Activated naive CD4-positive, alpha-beta T cell treated with Interleukin-2 at 50 U/mL for 16 hours (primary cell): Measurements from ENCODE around the gene UCP1.

ENCODE experiments used
- DNase-seq: peaks from one replicate; pipeline ENCODE4 v3.0.0-alpha.2; 2020

UCP1 gene, protein sequence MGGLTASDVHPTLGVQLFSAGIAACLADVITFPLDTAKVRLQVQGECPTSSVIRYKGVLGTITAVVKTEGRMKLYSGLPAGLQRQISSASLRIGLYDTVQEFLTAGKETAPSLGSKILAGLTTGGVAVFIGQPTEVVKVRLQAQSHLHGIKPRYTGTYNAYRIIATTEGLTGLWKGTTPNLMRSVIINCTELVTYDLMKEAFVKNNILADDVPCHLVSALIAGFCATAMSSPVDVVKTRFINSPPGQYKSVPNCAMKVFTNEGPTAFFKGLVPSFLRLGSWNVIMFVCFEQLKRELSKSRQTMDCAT

DNA sequence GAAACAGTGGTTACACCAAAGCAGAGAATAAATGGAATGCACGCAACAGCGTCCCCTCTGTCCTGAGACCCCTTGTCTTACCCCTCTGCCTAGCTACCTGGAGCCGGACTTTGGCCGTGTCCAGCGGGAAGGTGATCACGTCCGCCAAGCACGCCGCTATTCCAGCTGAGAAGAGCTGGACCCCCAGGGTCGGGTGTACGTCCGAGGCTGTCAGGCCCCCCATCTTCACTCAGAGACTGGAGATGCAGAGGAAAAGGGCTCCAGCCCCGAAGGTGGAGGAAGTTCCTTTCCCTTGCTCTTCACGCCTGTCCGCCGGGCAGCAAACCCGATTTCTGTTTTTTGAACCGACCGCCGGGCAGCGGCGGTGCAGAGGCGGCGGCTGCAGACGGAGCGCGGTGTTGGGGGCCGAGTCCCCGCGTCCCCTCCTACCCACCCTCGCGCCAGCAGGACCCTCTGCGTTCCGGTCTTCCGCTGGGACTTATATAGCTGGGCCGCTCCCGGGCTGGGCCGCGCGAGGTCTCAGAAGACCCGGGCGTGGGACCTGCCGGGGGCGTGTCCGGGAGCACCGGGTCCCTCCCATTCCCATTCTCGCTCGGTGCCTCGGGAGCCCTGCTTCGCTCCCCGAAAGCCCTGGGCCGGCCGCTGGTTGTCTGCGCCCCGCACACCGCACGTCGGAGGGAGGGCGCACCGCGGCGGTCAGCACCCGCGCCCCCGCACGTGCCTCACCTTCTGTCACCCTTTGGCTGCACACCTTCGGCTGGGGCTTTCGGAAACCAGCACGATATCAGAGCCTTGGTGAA lies at the start of gene UCP1:
Gene UCP1 (minus strand): TSS at position 455 of the 800 bp plus-strand sequence. CDS start 232 bp downstream, at position 223.
- DNase-seq: no peak

DNA sequence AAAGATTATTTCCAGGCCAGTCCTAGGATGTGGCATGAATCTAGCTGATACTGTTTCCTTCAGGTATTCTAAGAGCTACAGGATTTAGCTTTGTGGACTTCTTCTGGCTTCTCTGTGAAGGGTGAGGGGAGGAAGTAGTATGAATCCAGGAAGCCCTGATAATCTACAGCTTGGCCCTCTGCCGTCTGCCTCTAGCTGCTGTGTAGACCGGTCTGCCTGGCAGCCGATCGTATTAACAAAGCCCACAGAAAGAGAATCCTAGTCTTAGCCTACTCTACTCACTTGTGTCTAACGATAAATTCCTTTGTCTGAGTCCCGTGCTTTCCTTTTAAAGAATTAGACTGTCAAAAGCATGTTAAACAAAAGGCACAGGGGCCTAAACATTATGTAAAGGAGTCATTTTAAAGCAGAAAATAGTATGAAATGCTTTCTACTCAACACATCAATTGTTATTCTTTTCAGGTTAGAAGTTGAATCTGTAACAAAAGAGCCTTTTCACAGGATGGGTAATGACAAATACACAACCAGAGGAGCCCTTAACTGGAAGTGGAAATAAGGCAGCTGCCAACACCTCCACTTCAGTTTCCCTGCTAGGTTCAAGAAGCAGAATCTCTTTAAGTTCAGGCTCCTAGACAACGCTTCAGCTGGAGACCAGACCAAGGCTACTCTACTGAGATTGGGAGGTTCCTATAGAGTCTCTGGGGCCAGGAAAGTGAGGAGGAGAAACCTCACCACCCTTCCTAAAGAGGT lies 48.9 kb upstream of the UCP1 start:
- DNase-seq: no peak

DNA sequence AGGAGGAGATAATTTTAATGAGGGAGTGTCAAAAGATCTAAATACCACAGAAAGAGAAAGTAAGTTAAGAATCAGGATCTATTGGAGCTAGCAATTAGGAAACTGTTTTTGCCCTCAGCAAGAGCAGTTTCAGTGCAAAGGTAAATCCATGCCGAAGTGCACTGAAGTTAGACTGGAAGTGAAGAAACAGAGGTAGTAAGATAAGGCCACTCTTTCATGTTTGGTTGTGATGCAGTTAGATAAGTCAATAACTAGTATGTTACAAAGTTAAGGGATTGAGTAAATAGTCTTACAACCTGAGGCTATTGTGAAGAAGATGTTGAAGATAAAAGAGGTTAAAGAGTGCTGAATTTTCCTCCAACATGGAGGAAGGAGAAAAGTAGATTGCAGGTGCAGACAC lies 46.7 kb upstream of the UCP1 start:
- DNase-seq: no peak

DNA sequence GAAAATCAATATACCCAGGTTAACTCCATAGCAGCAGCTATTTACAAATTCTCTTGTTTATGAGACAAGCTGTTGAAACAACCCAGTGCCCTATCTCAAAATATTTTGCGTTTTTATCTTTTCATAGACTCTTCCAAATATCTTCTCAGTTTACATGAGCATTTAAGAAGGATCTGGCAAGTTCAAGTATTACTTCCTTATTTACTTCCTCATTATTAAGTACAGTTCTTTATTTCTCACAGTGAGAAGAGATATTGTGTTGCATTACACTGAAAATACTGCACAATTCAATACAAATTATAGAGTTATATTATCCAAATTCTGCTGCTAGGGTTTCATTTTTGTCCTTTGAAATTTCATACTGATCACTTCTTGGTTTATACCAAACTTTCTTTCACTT lies 43.6 kb upstream of the UCP1 start:
- DNase-seq: no peak

DNA sequence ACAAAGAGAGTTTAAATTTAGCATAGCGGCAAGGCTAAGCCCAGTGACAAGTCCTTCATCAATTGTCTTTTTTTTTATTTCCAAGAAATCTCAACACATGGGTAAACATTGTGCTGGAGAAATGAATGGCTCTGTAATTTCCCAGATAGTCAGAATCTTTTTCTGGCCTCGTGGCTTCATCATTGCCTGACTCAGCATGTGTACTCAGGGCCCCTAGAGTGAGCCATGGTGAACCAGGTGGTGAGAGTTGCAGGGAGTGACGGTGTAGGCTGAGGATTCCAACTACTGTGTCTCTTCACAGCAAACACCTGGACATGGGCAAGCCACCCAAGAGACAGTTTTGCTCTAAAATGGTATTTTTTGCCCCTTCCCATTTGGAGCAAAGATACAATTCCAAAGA lies 43.1 kb upstream of the UCP1 start:
- no peak for DNase-seq

DNA sequence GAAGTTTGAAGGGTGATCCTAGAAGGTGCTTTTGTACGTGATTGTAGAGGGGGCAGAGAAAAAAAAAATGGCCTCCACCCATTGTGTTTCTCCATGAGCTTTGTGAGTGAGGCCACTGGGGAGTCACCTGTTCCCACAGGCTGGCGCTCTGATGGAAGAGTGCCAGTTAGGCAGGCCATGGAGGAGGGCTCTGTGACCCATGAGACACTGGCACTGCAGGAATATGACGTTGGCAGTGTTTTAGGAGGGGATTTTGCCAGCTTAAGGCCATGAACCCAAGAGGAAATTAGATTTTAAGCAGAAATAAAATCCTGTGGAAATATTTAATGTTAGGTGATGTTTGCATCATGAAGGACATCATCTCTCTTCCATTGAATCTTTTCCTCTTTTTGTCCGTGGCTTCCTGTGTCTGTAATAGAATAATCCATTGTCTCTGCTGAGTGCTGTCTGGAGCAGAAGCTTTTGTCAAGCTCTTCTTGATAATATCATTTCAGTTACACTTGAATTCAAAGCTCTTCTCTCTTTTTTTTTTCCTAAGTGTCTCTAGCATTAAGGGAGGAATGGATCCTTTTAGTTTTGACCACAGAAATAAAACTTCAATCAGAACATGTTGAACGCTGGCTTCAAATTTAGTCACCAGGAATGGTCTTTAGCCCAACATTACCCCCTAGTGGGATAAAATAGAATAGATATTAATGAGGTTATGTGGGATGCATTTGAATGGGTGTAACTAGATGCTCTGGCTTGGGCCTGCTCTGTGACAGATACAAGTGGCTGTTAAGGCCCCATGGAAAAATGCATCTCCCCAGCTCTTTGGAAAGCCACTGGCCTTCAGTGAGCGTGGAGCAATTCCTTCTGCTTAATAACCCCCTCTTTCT lies 41.0 kb upstream of the UCP1 start:
- no peak for DNase-seq

DNA sequence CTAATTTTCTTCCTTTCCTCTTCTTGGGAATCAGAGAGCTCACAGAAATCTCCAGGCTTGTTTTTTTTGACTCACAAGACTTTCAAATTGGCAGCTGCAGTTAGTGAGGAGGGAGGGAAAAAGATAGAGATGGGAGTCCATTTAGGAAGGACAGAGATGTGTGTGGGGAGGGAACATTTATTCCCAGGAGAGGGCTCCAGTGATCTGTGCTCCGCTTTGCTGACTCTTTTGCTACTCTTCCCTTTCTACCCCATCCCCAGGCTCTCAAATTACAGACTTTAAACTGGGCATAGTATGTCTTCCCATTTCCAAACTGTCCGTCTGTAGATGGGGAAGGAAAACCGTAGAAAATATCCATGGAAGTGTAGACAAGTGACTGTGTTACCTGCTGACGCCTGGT lies 39.1 kb upstream of the UCP1 start:
- no peak for DNase-seq

DNA sequence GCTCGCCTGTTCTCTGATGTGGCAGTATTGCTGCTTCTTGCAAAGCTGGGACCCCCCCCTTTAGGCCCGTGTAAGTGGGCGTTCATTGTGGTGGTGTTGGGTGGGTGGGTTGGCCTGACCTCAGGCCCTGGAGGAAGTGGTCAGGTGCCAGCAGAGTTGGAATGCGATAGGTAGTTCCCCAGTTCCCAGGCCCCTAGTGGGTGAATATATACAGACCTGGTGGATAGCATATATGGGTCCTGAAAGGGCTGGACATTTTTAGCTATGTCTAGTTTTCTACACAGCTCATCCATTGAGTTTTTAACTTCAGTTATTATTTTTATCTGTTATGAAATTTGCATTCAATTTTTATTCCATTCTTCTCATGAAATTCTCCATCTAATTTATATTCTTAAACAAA lies 35.8 kb upstream of the UCP1 start:
- no peak for DNase-seq

DNA sequence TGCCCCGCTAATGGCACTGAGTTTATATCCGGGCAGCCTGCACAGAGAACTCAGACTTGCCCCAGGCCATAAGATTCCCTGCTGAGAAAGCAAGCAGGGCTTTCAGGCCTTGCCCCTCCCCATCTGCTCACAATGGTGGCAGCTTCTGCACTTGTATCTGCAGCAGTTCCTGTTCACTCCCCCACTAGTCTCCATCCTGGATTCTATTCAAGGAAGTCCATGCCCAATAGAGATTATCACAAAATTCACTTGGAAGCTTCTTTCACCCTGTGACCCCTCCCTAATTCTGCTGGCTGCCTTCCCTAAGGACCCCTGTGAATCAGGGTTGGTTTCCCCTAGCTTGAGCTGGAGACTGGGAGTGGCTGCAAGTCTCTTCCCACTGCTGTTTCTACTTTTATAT lies 34.5 kb upstream of the UCP1 start:
- DNase-seq: no peak

DNA sequence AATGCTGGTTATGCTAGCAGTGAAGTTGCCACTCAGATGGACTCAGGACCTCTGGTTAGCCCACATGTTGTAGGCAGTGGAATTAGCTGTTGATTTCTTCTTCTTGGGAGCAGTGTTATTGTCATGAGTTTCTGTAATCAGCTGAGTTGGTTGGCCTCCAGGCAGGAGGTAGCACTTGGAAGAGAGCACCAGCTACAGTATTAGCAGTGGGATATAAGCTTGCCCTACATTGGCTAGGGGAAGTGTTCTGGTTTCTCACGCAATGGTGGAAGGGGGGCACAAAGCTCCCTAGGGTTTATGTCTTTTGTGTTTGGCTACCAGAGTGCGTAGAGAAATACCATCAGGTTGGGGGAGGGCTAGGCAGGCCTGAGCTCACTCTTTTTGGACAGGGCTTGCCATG lies 34.0 kb upstream of the UCP1 start:
- no peak for DNase-seq

DNA sequence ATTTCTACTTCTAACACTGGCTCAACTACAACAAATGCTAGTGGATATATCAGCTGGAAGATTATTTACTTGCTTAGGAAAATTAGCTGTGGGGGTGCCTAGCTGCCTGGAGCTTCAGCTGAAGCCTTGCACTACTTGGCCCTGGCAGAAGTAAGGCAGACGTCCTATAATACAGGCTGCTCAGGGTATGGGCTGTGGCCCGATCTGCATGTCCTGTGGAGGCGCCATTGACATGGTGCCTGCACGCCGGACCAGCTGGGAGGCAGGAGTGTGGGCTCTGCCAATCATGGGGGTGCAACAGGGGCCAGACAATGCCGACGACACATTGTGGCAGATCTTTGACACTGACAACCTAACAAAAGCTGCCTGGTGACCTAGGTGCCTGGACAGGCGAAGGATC lies 31.6 kb upstream of the UCP1 start:
- DNase-seq: no peak

DNA sequence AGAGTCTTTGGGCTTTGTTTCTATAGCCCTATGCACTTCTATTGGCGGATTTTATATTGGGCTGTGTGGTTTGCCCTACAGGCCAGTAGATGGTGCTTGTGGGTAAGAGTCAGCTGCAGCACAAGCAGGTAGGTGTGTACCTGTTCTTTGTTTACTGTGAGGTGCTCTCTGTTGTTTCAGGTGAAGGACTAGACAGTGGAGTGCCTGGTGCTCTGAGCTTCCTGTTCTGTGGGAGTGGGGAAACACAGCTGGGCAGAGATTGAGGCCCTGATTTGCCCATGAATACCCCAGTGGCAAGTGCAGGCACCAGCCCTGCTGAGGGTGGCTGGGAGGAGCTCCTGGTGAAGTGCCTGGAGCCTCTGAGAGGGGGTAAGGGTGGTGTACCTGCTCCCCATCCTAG lies 26.3 kb upstream of the UCP1 start:
- no peak for DNase-seq

DNA sequence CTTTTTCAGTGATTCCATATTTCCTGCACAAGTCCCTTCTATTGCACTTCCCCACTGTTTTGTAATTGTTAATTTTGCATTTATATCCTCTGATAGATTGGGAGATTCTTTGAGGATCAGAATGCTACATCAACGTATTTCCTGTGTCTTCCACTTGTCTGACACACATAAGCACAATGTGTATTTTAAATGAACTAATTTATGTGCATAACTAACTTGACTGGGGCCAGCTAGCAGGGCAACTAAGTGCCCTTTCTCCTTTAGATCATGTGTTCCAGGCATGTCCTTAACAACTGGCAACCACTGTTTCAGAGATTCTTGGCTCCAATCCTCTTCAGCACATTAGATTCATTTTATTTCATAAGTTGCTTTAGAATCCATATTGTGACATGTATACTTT lies 15.7 kb upstream of the UCP1 start:
- DNase-seq: no peak

DNA sequence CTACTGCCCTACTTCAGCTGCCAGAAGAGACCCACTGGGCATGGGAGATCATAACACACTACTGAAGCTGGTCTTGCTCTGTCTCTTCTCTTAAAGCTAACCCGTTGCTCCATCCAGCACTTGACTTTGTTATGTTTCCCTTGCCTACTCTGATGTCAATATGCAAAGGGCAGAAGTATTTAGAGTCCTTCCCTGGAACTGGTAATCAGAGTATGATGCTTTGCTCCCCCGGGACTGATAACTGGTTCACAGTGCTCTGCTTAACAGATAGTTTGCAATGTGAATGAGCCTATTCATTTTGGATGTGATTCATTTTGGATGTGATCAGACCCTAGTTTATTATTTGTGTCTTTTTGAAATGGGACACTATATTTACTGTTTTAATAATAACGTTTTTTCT lies 12.3 kb upstream of the UCP1 start:
- DNase-seq: no peak

DNA sequence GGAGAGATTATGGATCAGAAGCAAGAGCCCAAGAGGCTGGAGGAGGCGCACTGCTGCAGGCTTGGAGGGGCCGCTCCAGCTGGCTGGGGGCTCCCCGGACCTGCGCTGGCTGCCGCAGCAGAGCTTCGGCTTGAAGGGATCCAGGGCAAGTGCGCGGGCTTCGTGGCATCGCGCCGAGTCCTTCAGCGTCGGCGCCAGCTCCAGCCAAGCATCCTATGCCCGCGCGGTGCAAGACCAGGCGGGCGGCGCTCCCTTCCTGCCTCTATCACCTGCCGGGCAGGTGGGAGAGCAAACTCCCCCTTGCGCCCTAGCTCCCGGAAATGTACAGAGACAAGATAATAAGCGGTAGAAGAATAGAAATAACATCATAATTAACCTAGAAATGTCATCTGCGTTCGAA lies 10.5 kb upstream of the UCP1 start:
- no peak for DNase-seq

DNA sequence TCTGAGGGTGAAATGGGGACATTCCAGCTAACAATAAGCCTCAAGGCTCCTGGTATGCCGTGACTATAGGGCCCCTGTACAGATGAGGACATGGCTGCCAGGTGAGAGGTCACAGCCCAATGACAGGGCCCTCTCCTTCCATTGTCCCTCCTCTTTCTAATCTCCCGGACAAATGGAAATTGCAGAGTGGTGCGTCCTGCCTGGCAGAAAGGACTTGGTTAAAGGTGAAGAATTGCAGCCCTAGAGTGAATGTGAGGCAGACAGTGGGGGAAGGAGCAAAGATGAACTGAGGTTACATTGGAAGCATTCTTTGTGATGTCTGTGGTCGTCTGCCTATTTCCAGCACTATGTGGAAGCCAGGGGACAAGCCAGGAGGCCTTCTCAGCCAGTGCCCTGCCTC lies 6.7 kb upstream of the UCP1 start:
- DNase-seq: no peak

DNA sequence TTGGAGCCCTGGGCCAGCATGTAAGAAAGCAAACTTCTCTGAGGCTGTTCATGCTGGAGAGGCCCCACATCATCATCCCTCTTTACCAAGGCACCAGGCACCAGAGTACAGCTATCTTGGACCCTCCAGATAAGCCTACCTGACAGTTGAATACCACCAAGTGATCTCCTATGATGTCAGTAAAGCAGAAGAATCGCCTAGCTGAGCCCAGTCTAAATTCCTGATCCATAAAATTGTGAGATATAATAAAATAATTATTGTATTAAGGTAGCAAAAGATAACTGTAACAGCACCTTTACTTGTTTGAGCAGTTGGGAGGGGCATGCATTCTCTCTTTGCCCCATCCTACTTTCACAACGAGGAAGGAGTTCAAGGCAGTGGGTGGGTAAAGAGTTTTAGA lies 2.9 kb upstream of the UCP1 start:
- no peak for DNase-seq

DNA sequence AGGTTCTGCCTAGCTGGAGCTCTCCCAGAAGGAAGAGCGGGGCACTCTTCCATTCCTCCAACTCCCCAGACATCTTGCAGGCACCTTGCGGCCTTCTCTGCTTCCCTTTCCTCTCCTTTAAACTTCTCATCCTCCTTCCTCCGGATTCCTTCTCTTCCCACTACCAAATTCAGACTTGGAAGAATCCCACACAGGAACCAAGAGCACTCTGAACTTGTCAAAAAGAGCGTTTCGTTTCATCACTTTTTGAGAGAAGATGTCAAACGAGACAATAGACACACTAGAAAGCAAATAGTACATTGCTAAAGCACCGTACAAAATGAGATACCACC lies 512 bp upstream of the UCP1 start:
- DNase-seq: no peak

DNA sequence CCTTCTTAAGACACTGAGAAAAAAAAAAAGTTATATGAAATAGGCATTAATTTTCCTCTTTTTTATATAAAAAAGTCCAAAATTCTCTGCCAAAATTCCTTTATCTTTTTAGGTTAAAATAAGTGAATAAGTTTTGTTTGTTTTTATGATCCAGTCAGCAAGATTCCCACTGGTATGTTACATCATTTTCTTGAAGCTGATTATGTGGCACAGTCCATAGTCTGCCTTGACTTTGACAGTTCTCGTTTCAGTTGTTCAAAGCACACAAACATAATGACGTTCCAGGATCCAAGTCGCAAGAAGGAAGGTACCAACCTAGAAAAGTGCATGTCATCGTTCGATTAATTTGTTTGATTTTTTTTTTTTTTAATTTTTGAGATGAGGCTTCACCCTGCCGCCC lies 9.1 kb downstream of the UCP1 start:
- DNase-seq: no peak

DNA sequence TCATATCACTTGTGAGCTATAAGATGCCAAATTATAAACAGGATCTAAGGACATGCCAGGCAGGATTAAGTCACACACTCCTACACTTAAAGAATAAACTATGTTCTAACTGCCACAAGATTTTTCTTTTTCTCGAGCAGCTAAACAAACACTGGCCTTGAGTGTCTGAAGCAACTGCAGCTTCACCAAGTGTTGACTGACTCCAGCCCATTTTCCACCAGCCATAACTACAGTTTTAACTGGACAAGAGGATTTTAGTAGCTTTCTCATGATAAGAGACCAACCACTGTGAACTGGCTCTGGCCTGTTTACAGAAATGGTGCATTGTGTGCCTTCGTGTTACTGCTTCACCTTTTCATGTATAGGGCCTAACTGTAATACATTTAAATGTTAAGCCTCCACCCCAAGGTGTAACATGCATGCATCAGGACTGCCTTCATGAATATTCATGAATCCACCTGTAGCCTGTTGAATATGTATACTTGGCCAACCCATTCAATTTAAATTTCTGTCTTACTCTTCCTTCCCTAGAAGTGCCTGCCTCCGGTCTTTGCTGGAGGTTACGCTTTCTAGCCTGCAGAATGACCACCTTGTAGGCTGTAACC lies 10.8 kb downstream of the UCP1 start:
- DNase-seq: no peak

DNA sequence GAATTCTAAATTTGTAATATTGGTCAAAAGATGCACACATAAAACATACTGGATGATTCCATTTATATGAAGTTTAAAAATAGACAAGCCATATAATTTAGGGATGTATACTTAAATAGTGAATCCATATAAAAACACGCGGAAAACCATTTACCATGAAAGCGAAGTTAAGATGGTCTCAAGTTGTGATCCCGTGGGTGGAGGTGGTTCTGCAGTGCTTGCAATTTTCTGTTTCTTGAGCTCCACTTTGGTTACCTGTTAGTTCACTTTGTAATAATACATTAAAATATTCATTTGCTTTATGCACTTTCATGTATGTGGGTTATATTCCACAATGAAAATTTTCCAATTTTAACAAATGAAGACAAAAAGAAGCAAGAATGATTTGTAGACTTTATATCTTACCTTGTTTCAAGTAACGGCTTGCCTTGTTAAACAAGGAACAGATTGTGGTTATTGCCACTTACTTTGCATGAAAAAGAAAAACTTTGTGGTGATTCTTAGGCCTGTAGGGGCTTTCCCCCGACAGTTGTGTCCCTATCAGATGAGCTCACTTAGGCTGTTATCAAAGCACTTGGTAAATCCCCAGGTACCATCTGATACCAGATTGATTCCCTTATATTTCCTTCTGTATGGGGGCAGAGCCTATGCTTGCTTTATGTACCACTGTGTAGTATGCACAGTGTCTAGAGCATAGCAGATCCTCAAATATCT lies 12.2 kb downstream of the UCP1 start:
- no peak for DNase-seq

DNA sequence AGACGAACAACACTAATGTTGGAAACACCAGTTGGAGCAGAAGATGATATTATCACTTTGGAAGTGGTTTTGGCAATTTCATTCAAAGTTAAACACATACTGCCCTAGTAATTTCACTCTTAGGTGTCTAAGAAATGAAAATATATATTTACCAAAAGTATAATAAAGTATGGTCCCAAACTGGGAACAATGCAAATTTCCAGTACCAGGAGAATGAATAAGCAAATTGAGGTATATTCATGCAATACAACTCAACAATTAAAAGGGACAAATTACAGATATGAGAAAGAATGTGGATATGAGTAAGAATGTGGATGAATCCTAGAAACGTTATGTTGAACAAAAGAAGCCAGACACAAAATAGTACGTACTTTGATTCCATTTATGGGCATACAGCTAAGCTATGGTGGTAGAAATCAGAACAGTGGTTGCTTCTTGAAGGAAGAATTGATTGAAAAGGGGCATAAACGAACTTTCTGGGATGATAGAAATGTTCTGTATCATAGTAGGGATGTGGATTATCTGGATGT lies 34.7 kb downstream of the UCP1 start:
- DNase-seq: no peak
